Loucy (cell line): ENCODE results near the gene FOXG1.

Experiments
- H2AFZ ChIP-seq: fragments of 200-600 bp; sonication (generic); 2 replicates; pipeline ENCODE4 v1.6.0; 2016; ENCODE audit warnings: antibody characterized with exemption, mild to moderate bottlenecking, low read length, moderate library complexity
- H3F3A ChIP-seq: fragments of 200-600 bp; 2 replicates; pipeline ENCODE4 v1.6.0; 2016; ENCODE audit warnings: antibody characterized with exemption, low read depth, mild to moderate bottlenecking
- H3K27me3 ChIP-seq: fragments of 200-600 bp; sonication (generic); 2 replicates; pipeline ENCODE4 v1.6.1; 2014; ENCODE audit warnings: low read length, mild to moderate bottlenecking; ENCODE audit not compliant: insufficient read depth, poor library complexity, severe bottlenecking
- H3K36me3 ChIP-seq: fragments of 200-600 bp; sonication (generic); 2 replicates; pipeline ENCODE4 v1.6.1; 2016; ENCODE audit warnings: low read length; ENCODE audit not compliant: insufficient read depth
- H3K4me1 ChIP-seq: fragments of 200-600 bp; sonication (generic); 2 replicates; pipeline ENCODE4 v1.5.1; 2014; ENCODE audit warnings: low read length, mild to moderate bottlenecking; ENCODE audit not compliant: insufficient read depth, poor library complexity, severe bottlenecking
- H3K4me2 ChIP-seq: fragments of 200-600 bp; sonication (generic); 2 replicates; pipeline ENCODE4 v1.6.0; 2014; ENCODE audit warnings: antibody characterized with exemption, low read length, low read depth, mild to moderate bottlenecking; ENCODE audit not compliant: poor library complexity, severe bottlenecking
- H3K4me3 ChIP-seq: fragments of 200-600 bp; sonication (generic); 2 replicates; pipeline ENCODE4 v1.5.1; 2014; ENCODE audit warnings: low read length, mild to moderate bottlenecking, mixed read lengths; ENCODE audit not compliant: poor library complexity, severe bottlenecking
- H3K79me2 ChIP-seq: fragments of 200-600 bp; sonication (generic); 2 replicates; pipeline ENCODE4 v1.6.1; 2014; ENCODE audit warnings: low read length; ENCODE audit not compliant: insufficient read depth
- H3K9ac ChIP-seq: fragments of 200-600 bp; sonication (generic); 2 replicates; pipeline ENCODE4 v1.6.0; 2014; ENCODE audit warnings: mild to moderate bottlenecking, low read depth, low read length, moderate library complexity; ENCODE audit not compliant: poor library complexity, severe bottlenecking
- H3K9me2 ChIP-seq: fragments of 200-600 bp; sonication (generic); replicated peaks from 2 replicates; pipeline ENCODE4 v1.6.1; 2016; ENCODE audit warnings: low read depth, low read length, mixed read lengths
- H3K9me3 ChIP-seq: fragments of 200-600 bp; sonication (generic); 2 replicates; pipeline ENCODE4 v1.6.1; 2014; ENCODE audit warnings: mild to moderate bottlenecking, antibody characterized with exemption, low read length, low read depth; ENCODE audit not compliant: insufficient read depth
- H4K20me1 ChIP-seq: fragments of 200-600 bp; sonication (generic); 2 replicates; pipeline ENCODE4 v1.6.0; 2014; ENCODE audit warnings: antibody characterized with exemption, low read length, mild to moderate bottlenecking; ENCODE audit not compliant: insufficient read depth, poor library complexity, severe bottlenecking
- CTCF ChIP-seq: fragments of 200-600 bp; sonication (generic); conservative IDR thresholded peaks from 2 replicates; pipeline ENCODE4 v1.5.1; 2014; ENCODE audit warnings: mild to moderate bottlenecking, antibody characterized with exemption, low read length
- EZH2phosphoT487 ChIP-seq: fragments of 200-600 bp; IDR thresholded peaks from 2 replicates; pipeline ENCODE4 v1.6.1; 2018; ENCODE audit warnings: antibody characterized with exemption, mild to moderate bottlenecking, moderate library complexity, borderline replicate concordance

Gene FOXG1

GRCh38 chr14:28784096-28785048 lies 17.8 kb downstream of the FOXG1 start:
- Histone ChIP-seq H3K9me2 (no peaks in the 10 kb centered on the region), H3K9me3 (no peaks in the 10 kb centered on the region), H3K79me2 (no peaks in the 10 kb centered on the region), H3K27me3 (no peaks in the 10 kb centered on the region), H3K4me2 (no peak overlapping the region), H3K9ac (no peak overlapping the region), H3K4me3 (no peak overlapping the region), H4K20me1 (no peaks in the 10 kb centered on the region), H2AFZ (no peak overlapping the region), H3K4me1 (no peaks in the 10 kb centered on the region), H3K36me3 (no peaks in the 10 kb centered on the region), H3F3A (no peaks in the 10 kb centered on the region)
- TF ChIP-seq CTCF (no peak), EZH2phosphoT487 (no peak)

GRCh38 chr14:28785096-28785952 lies 18.7 kb downstream of the FOXG1 start:
- H3K4me3 ChIP-seq: no peak overlapping the region
- no peak overlapping the region for H3K4me2 ChIP-seq
- no peak overlapping the region for H3K9ac ChIP-seq

GRCh38 chr14:28807518-28807917 lies 40.9 kb downstream of the FOXG1 start:
- no peaks in the 10 kb centered on the region for H3K4me1 ChIP-seq
- no peaks in the 10 kb centered on the region for H3F3A ChIP-seq
- no peak overlapping the region for H3K9ac ChIP-seq
- H3K36me3 ChIP-seq: no peaks in the 10 kb centered on the region
- H2AFZ ChIP-seq: no peak overlapping the region
- H3K27me3 ChIP-seq: no peaks in the 10 kb centered on the region
- H3K4me2 ChIP-seq: no peak overlapping the region
- no peaks in the 10 kb centered on the region for H3K9me3 ChIP-seq
- H3K79me2 ChIP-seq: no peaks in the 10 kb centered on the region
- no peaks in the 10 kb centered on the region for H4K20me1 ChIP-seq
- TF ChIP-seq EZH2phosphoT487 (no peak), CTCF (no peak)
- H3K4me3 ChIP-seq: no peak overlapping the region
- no peaks in the 10 kb centered on the region for H3K9me2 ChIP-seq

More at GRCh38 chr14:28785096-28785952, 18.7 kb downstream of the FOXG1 start:
- H3K9me2 ChIP-seq: no peaks in the 10 kb centered on the region
- no peaks in the 10 kb centered on the region for H3F3A ChIP-seq
- H4K20me1 ChIP-seq: no peaks in the 10 kb centered on the region
- TF ChIP-seq EZH2phosphoT487: no peak
- no peak for TF ChIP-seq CTCF
- no peaks in the 10 kb centered on the region for H3K27me3 ChIP-seq
- no peaks in the 10 kb centered on the region for H3K9me3 ChIP-seq
- H2AFZ ChIP-seq: no peak overlapping the region
- no peaks in the 10 kb centered on the region for H3K36me3 ChIP-seq
- no peaks in the 10 kb centered on the region for H3K79me2 ChIP-seq
- H3K4me1 ChIP-seq: no peaks in the 10 kb centered on the region
